H1 (cell line): Measurements from ENCODE around the gene MAN2A1. TPM values are rescaled to one million over a fixed set of nuclear protein-coding genes. Genes with fewer than 3 reads are reported as not detected.

Experiments used
- CTCF ChIA-PET: fragments of 300-600 bp; sonication (Branson Sonifier 250); formaldehyde crosslinking; loops from one replicate; lab custom pipeline; 2021; ENCODE audit not compliant: partially characterized antibody; lab: Charles Lee
- POLR2A ChIA-PET: fragments of 300-600 bp; sonication (Branson Sonifier 250); formaldehyde crosslinking; loops from one replicate; lab custom pipeline; 2021; ENCODE audit warnings: inconsistent platforms; ENCODE audit not compliant: partially characterized antibody; lab: Charles Lee
- DNase-seq, 2 experiments: peaks; one replicate each; pipeline versions ENCODE4 v3.0.0 to v3.0.0-alpha.2; 2010 to 2022; ENCODE audit warnings: low spot score in 2 of 2, low read depth in 1 of 2, mixed read lengths in 1 of 2
- FAIRE-seq: peaks from 2 replicates; lab custom pipeline; 2011; peaks lifted over from hg19 to GRCh38; lab: Jason Lieb, UNC
- H2AFZ ChIP-seq: 2 replicates; pipeline ENCODE4 v1.8.1; 2012; ENCODE audit warnings: low read length, inconsistent platforms
- H2AK5ac ChIP-seq: 2 replicates; pipeline ENCODE4 v1.6.1; 2013; ENCODE audit warnings: low read depth, low read length
- H2BK120ac ChIP-seq: replicated peaks from 2 replicates; pipeline ENCODE3; 2013; ENCODE audit warnings: low read depth, low read length, inconsistent platforms
- H2BK12ac ChIP-seq: 2 replicates; pipeline ENCODE4 v1.6.1; 2013; ENCODE audit warnings: low read depth, low read length
- H2BK15ac ChIP-seq: 2 replicates; pipeline ENCODE4 v1.6.1; 2013; ENCODE audit warnings: low read length
- H2BK20ac ChIP-seq: 2 replicates; pipeline ENCODE4 v1.6.1; 2013; ENCODE audit warnings: low read length
- H2BK5ac ChIP-seq: 2 replicates; pipeline ENCODE4 v1.6.1; 2013; ENCODE audit warnings: low read depth, low read length
- H3K14ac ChIP-seq: 2 replicates; pipeline ENCODE4 v1.6.1; 2013; ENCODE audit warnings: inconsistent platforms; ENCODE audit not compliant: insufficient read length
- H3K18ac ChIP-seq: 2 replicates; pipeline ENCODE4 v1.6.1; 2013; ENCODE audit warnings: low read length; ENCODE audit errors: extremely low read depth
- H3K23ac ChIP-seq: 2 replicates; pipeline ENCODE4 v1.6.1; 2013; ENCODE audit warnings: inconsistent platforms; ENCODE audit not compliant: insufficient read length
- H3K23me2 ChIP-seq: 2 replicates; pipeline ENCODE4 v1.6.1; 2013; ENCODE audit warnings: low read depth, low read length
- H3K27ac ChIP-seq: 2 replicates; pipeline ENCODE4 v1.6.1; 2011; ENCODE audit warnings: low read depth, low read length, inconsistent platforms
- H3K27me3 ChIP-seq, 4 experiments: replicated peaks in 1 of 4; 1 replicate in 1 of 4; 2 replicates in 3 of 4; pipeline versions ENCODE4 v1.6.1 to v1.8.1; 2011 to 2013; ENCODE audit warnings: low read length in 3 of 4, mild to moderate bottlenecking in 3 of 4, inconsistent platforms in 2 of 4, mixed read lengths in 2 of 4, moderate library complexity in 1 of 4; ENCODE audit not compliant: control insufficient read depth in 3 of 4, insufficient read depth in 3 of 4; ENCODE audit errors: extremely low read depth in 1 of 4
- H3K36me3 ChIP-seq, 4 experiments: 2 replicates each; pipeline versions ENCODE4 v1.6.1 to v1.8.1; 2011 to 2013; ENCODE audit warnings: mild to moderate bottlenecking in 4 of 4, low read length in 3 of 4, moderate library complexity in 2 of 4, control low read depth in 1 of 4, inconsistent platforms in 1 of 4; ENCODE audit not compliant: insufficient read depth in 4 of 4, control insufficient read depth in 2 of 4
- H3K4ac ChIP-seq: replicated peaks from 2 replicates; pipeline ENCODE3; 2013; ENCODE audit warnings: low read length, low read depth, mixed read lengths, inconsistent platforms; ENCODE audit not compliant: insufficient read length
- H3K4me1 ChIP-seq, 4 experiments: replicated peaks in 1 of 4; 1 replicate in 1 of 4; 2 replicates in 3 of 4; pipeline versions ENCODE4 v1.6.1 to v1.8.1; 2011 to 2013; ENCODE audit warnings: low read length in 3 of 4, inconsistent platforms in 2 of 4, mixed read lengths in 1 of 4; ENCODE audit not compliant: insufficient read depth in 4 of 4, control insufficient read depth in 3 of 4
- H3K4me2 ChIP-seq, 2 experiments: 2 replicates each; pipeline versions ENCODE4 v1.6.1 to v1.8.1; 2011 to 2013; ENCODE audit warnings: low read depth in 2 of 2, low read length in 2 of 2, control low read depth in 1 of 2, inconsistent platforms in 1 of 2, mild to moderate bottlenecking in 1 of 2; ENCODE audit not compliant: insufficient read depth in 1 of 2
- H3K4me3 ChIP-seq, 4 experiments: fragments of 200-600, 300-600 bp in 1 of 4; sonication (generic), shearing (Covaris generic), sonication (Bioruptor Twin) in 1 of 4; 2 replicates each; pipeline versions ENCODE4 v1.5.1 to v1.8.1; 2011 to 2016; ENCODE audit warnings: low read length in 4 of 4, low read depth in 3 of 4, control low read depth in 2 of 4, inconsistent platforms in 2 of 4, mild to moderate bottlenecking in 2 of 4, mixed read lengths in 1 of 4, moderate library complexity in 1 of 4; ENCODE audit not compliant: insufficient read depth in 2 of 4; ENCODE audit errors: extremely low read depth in 1 of 4
- H3K56ac ChIP-seq: replicated peaks from 2 replicates; pipeline ENCODE3; 2013; ENCODE audit warnings: low read depth, mild to moderate bottlenecking, mixed read lengths, low read length, inconsistent platforms; ENCODE audit not compliant: insufficient read length
- H3K79me1 ChIP-seq: 2 replicates; pipeline ENCODE4 v1.6.1; 2013; ENCODE audit warnings: low read depth, low read length, control low read depth
- H3K79me2 ChIP-seq, 2 experiments: 2 replicates each; pipeline versions ENCODE4 v1.6.1 to v1.8.1; 2012 to 2013; ENCODE audit warnings: low read length in 2 of 2, mild to moderate bottlenecking in 2 of 2, inconsistent platforms in 1 of 2; ENCODE audit not compliant: insufficient read depth in 2 of 2, control insufficient read depth in 1 of 2
- H3K9ac ChIP-seq, 4 experiments: replicated peaks in 1 of 4; 1 replicate in 1 of 4; 2 replicates in 3 of 4; pipeline versions ENCODE4 v1.6.1 to v1.8.1; 2011 to 2013; ENCODE audit warnings: low read depth in 3 of 4, low read length in 3 of 4, control low read depth in 2 of 4, mild to moderate bottlenecking in 2 of 4, moderate library complexity in 2 of 4, inconsistent platforms in 1 of 4; ENCODE audit errors: extremely low read depth in 1 of 4
- H3K9me3 ChIP-seq, 2 experiments: 2 replicates each; pipeline versions ENCODE4 v1.6.1 to v1.8.1; 2012 to 2013; ENCODE audit warnings: mild to moderate bottlenecking in 2 of 2, moderate library complexity in 2 of 2, control low read depth in 1 of 2, inconsistent platforms in 1 of 2, low read depth in 1 of 2, low read length in 1 of 2, mixed read lengths in 1 of 2; ENCODE audit not compliant: insufficient read depth in 2 of 2
- H4K20me1 ChIP-seq, 2 experiments: replicated peaks in 1 of 2; 2 replicates each; pipeline versions ENCODE3 to v1.8.1; 2011 to 2013; ENCODE audit warnings: inconsistent platforms in 2 of 2, low read length in 2 of 2, mild to moderate bottlenecking in 1 of 2; ENCODE audit not compliant: insufficient read depth in 2 of 2, control insufficient read depth in 1 of 2
- H4K5ac ChIP-seq: 2 replicates; pipeline ENCODE4 v1.6.1; 2013; ENCODE audit warnings: low read length, low read depth, mixed read lengths, inconsistent platforms; ENCODE audit not compliant: insufficient read length
- H4K8ac ChIP-seq: 2 replicates; pipeline ENCODE4 v1.8.0; 2013; ENCODE audit warnings: mild to moderate bottlenecking, moderate library complexity, low read length, inconsistent platforms; ENCODE audit not compliant: insufficient read depth; ENCODE audit errors: extremely low read depth
- H4K91ac ChIP-seq: replicated peaks from 2 replicates; pipeline ENCODE3; 2013; ENCODE audit warnings: low read length, mixed read lengths, inconsistent platforms; ENCODE audit not compliant: insufficient read length
- BACH1 ChIP-seq: IDR thresholded peaks from 2 replicates; pipeline ENCODE4 v1.6.1; 2012; ENCODE audit warnings: low read length, improper control_type of control experiment
- BRCA1 ChIP-seq: IDR thresholded peaks from 2 replicates; pipeline ENCODE4 v1.6.1; 2012; ENCODE audit warnings: low read depth, low read length, improper control_type of control experiment
- TAF1 ChIP-seq: IDR thresholded peaks from 2 replicates; pipeline ENCODE4 v1.6.1; 2011; ENCODE audit warnings: mild to moderate bottlenecking, low read depth, low read length
- WGBS, 2 experiments: shearing (Covaris generic) in 1 of 2; methylation state at CpG; one replicate each; pipeline versions ENCODE4 v1.1.6 to v1.1.7; 2013 to 2015; ENCODE audit warnings: low lambda C conversion rate in 2 of 2, mixed read lengths in 2 of 2, inconsistent platforms in 1 of 2, low coverage in 1 of 2, missing lambda C conversion rate in 1 of 2; ENCODE audit not compliant: insufficient replicate concordance in 2 of 2, insufficient coverage in 1 of 2, insufficient read length in 1 of 2; ENCODE audit errors: extremely low coverage in 1 of 2, missing lambda C conversion rate in 1 of 2; 5-methylcytosine and 5-hydroxymethylcytosine counted together
- polyA plus RNA-seq, 7 experiments: library from polyadenylated mRNA; depleted of rRNA in 3 of 7; stranded (reverse) in 5 of 7; unstranded in 2 of 7; fragments of >200 nt in 5 of 7; fragments of 200-250 nt in 2 of 7; gene quantifications; 1 replicate in 5 of 7; 2 replicates in 1 of 7; 4 replicates in 1 of 7; pipeline versions ENCODE4 v1.2.1 to v1.2.3, GENCODE V29; 2011 to 2013; ENCODE audit warnings: missing spikeins in 2 of 7, mixed read lengths in 2 of 7
- total RNA-seq: library from RNA; stranded (reverse); fragmentation: NEBNext Ultra II Directional; extraction: Animal tissue kit (Norgen Biotek cat#: 25700); gene quantifications from 2 replicates; pipeline ENCODE4 v1.2.1, GENCODE V29; 2021

Gene MAN2A1
- total and polyA plus RNA-seq, 2 of the 8 experiments (the other 6 are each of a cell fraction or from before 2014, with no cell fraction given) = 29.1 to 102 TPM

GRCh38 chr5:109853377-109853776 lies 163.7 kb downstream of the MAN2A1 start:
- FAIRE-seq = no peak
- Histone ChIP-seq H3K9ac (no peak overlapping the region), H2BK120ac (no peak overlapping the region), H3K27me3 (peaks cover 0 to 1% (median 0%) of the 10 kb centered on the region in 4 experiments; a peak in 1 of 7 replicates), H2BK15ac (no peak overlapping the region), H2AFZ (no peak overlapping the region), H3K36me3 (peaks cover 3 to 68% (median 12%) of the 10 kb centered on the region in 4 experiments; a peak in 7 of 8 replicates), H2BK5ac (no peak overlapping the region), H3K79me1 (no peaks in the 10 kb centered on the region; the same call in 1 of the 2 replicates), H3K4me1 (peaks cover 0 to 4% (median 0%) of the 10 kb centered on the region in 4 experiments; a peak in 2 of 7 replicates), H3K9me3 (no peaks in the 10 kb centered on the region), H2AK5ac (no peak overlapping the region), H3K14ac (no peak overlapping the region), H4K5ac (no peak overlapping the region), H3K18ac (no peak overlapping the region), H3K4ac (no peak overlapping the region), H3K23me2 (no peaks in the 10 kb centered on the region; the same call in 1 of the 2 replicates), H4K91ac (no peak overlapping the region), H3K27ac (no peak overlapping the region), H2BK20ac (no peak overlapping the region), H3K56ac (no peak overlapping the region), H3K23ac (no peak overlapping the region), H4K8ac (no peak overlapping the region), H2BK12ac (no peak overlapping the region), H3K79me2 (no peaks in the 10 kb centered on the region), H4K20me1 (peaks cover 0 to 2% of the 10 kb centered on the region in 2 experiments), H3K4me2 (no peak overlapping the region), H3K4me3 (no peak overlapping the region)
- WGBS, 2 experiments = 85% methylated on average over 3 of the region's 3 CpGs; no CpG with 5 or more reads in 1 of the 2 experiments
- DNase-seq = no peak
- ChIA-PET POLR2A (no interaction called here), CTCF (interaction anchor here (1.1 kb wide), 1 partner anchor 187 kb away, joined by 4 read pairs; no protein-coding TSS in a partner anchor)
- TF ChIP-seq TAF1 (no peak), BACH1 (no peak), BRCA1 (no peak)
